Measurements from ENCODE around the gene PAX5. TPM values are rescaled to one million over a fixed set of nuclear protein-coding genes. Genes with fewer than 3 reads are reported as not detected.

Gene PAX5
- total RNA-seq, 1 experiment from 2014 or later = 0.39 TPM

DNA sequence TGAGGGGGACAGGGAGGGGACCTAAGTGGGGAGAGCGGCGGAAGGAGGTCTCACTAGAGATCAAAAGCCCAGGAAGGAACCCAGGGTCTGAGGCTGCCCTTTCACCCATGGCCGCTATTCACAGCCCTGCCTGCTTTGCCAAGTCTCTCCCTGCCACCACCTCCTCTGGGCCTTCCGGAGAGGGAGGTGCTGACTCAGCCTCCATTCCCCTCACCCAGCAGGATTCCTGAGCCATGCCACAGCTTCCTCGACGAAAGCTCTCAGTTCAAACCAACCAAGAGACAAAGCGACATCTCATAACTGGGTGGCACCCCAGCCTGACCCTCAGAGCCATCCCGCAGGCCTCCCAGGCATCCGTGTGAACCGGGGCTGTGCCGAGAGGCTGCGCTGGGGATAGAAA is 36.7 kb downstream of the PAX5 start:
- no peak overlapping the region for H4K91ac ChIP-seq (ENCODE audit: insufficient read length, low read depth, low read length)
- no peak overlapping the region for H4K5ac ChIP-seq (ENCODE audit: insufficient read length, low read depth, low read length)
- peaks cover 5% of the 10 kb centered on the region; the same call in 1 of the 2 replicates for H3K27me3 ChIP-seq (ENCODE audit: insufficient read depth, low read length)
- no CpG with 5 or more reads among the region's 12 CpGs for WGBS (ENCODE audit: extremely low coverage, insufficient read length, low lambda C conversion rate)
- H2BK120ac ChIP-seq (ENCODE audit: low read depth, low read length, poor library complexity, severe bottlenecking) = no peak overlapping the region
- H2AFZ ChIP-seq (ENCODE audit: low read length) = no peak overlapping the region
- no peak overlapping the region for H3K23ac ChIP-seq (ENCODE audit: insufficient read length, low read depth, low read length)
- no peaks in the 10 kb centered on the region for H4K20me1 ChIP-seq (ENCODE audit: control insufficient read depth, insufficient read depth, insufficient read length)
- Mint-ChIP-seq H3K36me3 (ENCODE audit: insufficient read depth in 1 of 3, low read depth in 3 of 3) (no peaks in the 10 kb centered on the region; a peak in 2 of 7 replicates), H3K27ac (no peak overlapping the region), H3K4me3 (no peak overlapping the region), H3K27me3 (ENCODE audit: low read depth) (peaks cover 70% of the 10 kb centered on the region), H3K4me1 (peaks cover 21 to 25% of the 10 kb centered on the region in 2 experiments), H3K9me3 (no peaks in the 10 kb centered on the region; a peak in 1 of 5 replicates)
- no peaks in the 10 kb centered on the region for H3K79me1 ChIP-seq (ENCODE audit: insufficient read depth, low read depth, low read length, poor library complexity, severe bottlenecking)
- H3K9ac ChIP-seq (ENCODE audit: extremely low read depth, insufficient read length, low read length) = no peak overlapping the region
- TF ChIP-seq, protein P1, sequence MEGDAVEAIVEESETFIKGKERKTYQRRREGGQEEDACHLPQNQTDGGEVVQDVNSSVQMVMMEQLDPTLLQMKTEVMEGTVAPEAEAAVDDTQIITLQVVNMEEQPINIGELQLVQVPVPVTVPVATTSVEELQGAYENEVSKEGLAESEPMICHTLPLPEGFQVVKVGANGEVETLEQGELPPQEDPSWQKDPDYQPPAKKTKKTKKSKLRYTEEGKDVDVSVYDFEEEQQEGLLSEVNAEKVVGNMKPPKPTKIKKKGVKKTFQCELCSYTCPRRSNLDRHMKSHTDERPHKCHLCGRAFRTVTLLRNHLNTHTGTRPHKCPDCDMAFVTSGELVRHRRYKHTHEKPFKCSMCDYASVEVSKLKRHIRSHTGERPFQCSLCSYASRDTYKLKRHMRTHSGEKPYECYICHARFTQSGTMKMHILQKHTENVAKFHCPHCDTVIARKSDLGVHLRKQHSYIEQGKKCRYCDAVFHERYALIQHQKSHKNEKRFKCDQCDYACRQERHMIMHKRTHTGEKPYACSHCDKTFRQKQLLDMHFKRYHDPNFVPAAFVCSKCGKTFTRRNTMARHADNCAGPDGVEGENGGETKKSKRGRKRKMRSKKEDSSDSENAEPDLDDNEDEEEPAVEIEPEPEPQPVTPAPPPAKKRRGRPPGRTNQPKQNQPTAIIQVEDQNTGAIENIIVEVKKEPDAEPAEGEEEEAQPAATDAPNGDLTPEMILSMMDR (conservative IDR thresholded peaks at IDR 0.05) = no peak
- no peak overlapping the region for H3K4ac ChIP-seq (ENCODE audit: low read depth, low read length)
- no peak overlapping the region for H2BK15ac ChIP-seq (ENCODE audit: low read depth, low read length)
- no peak overlapping the region for H2BK20ac ChIP-seq (ENCODE audit: low read depth, low read length, poor library complexity, severe bottlenecking)
- H3T11ph ChIP-seq (ENCODE audit: low read length) = no peak overlapping the region
- H3K79me2 ChIP-seq (ENCODE audit: insufficient read depth, low read length) = no peaks in the 10 kb centered on the region
- no peaks in the 10 kb centered on the region for H3K4me1 ChIP-seq (ENCODE audit: insufficient read depth, low read length)
- H3K4me2 ChIP-seq (ENCODE audit: insufficient read depth, insufficient read length, low read length) = no peak overlapping the region
- H2BK12ac ChIP-seq (ENCODE audit: insufficient read length, low read depth, low read length) = no peak overlapping the region
- no peak overlapping the region for H3K27ac ChIP-seq (ENCODE audit: insufficient read length, low read depth, low read length)
- no peak overlapping the region for H2AK5ac ChIP-seq (ENCODE audit: insufficient read length, low read length)
- no peak overlapping the region for H3K18ac ChIP-seq (ENCODE audit: insufficient read length, low read depth, low read length)
- no peak for DNase-seq
- H3K9me3 ChIP-seq (ENCODE audit: control insufficient read depth, low read depth, low read length) = no peaks in the 10 kb centered on the region
- no peak overlapping the region for H2BK5ac ChIP-seq (ENCODE audit: insufficient read length, low read length)
- no peak overlapping the region for H3K14ac ChIP-seq (ENCODE audit: insufficient read depth, low read length)
- H3K23me2 ChIP-seq (ENCODE audit: insufficient read length, low read depth, low read length, poor library complexity, severe bottlenecking) = peaks cover 2% of the 10 kb centered on the region
- H4K8ac ChIP-seq (replicated peaks; ENCODE audit: insufficient read length, low read depth, low read length) = no peak overlapping the region
- H3K56ac ChIP-seq (ENCODE audit: insufficient read length, low read depth, low read length) = no peak overlapping the region
